GM12873 (cell line): Measurements from ENCODE around the gene SHD.

Experiments used
- CTCF ChIP-seq: IDR thresholded peaks from 2 replicates; pipeline ENCODE4 v1.5.1; 2012; ENCODE audit warnings: low read depth, mild to moderate bottlenecking, moderate library complexity, low read length, control low read depth; ENCODE audit not compliant: insufficient read depth; ENCODE audit errors: missing control alignments

Gene SHD

GRCh38 chr19:4278010-4278409 is 1.1 kb upstream of the SHD start:
- TF ChIP-seq CTCF, result no peak

GRCh38 chr19:4279267-4279529 is 132 bp downstream of the SHD start:
- TF ChIP-seq CTCF, result no peak

- no peak for TF ChIP-seq CTCF
Observed at GRCh38 chr19:4279530-4280422, 710 bp downstream of the SHD start.

GRCh38 chr19:4284176-4284958 is 5.3 kb downstream of the SHD start:
- TF ChIP-seq CTCF, result no peak

GRCh38 chr19:4284974-4285373 is 5.9 kb downstream of the SHD start:
- TF ChIP-seq CTCF, result no peak

- TF ChIP-seq CTCF, result no peak
Observed at GRCh38 chr19:4288091-4288777, 9.2 kb downstream of the SHD start.

GRCh38 chr19:4291184-4291732 is 12.2 kb downstream of the SHD start:
- TF ChIP-seq CTCF, result no peak
